A673 (cell line): ENCODE data around the gene RBFOX2. TPM values are rescaled to one million over a fixed set of nuclear protein-coding genes. Genes with fewer than 3 reads are reported as not detected.

Source experiments
- BruUV-seq: library from RNA; stranded (reverse); fragments of 400-500 nt; replicated peaks from 2 replicates; lab custom pipeline; 2021; lab: Mats Ljungman, UMichigan
- CTCF ChIA-PET: fragments of 300-600 bp; sonication (Branson Sonifier 250); formaldehyde crosslinking; loops from one replicate; lab custom pipeline; 2022; ENCODE audit warnings: antibody characterized with exemption; lab: Charles Lee
- POLR2A ChIA-PET: fragments of 300-600 bp; sonication (Branson Sonifier 250); formaldehyde crosslinking; loops from one replicate; lab custom pipeline; 2022; ENCODE audit warnings: antibody characterized with exemption; ENCODE audit not compliant: low non-redundant PET; lab: Charles Lee
- DNase-seq: peaks from one replicate; pipeline ENCODE4 v3.0.0-alpha.2; 2015; ENCODE audit warnings: low spot score
- H3K27ac ChIP-seq: fragments of 200-600 bp; sonication (generic); 2 replicates; pipeline ENCODE4 v1.5.1; 2016; ENCODE audit warnings: mixed run types, low read depth, mild to moderate bottlenecking, mixed read lengths, antibody characterized with exemption, low read length; ENCODE audit not compliant: poor library complexity, severe bottlenecking
- H3K27me3 ChIP-seq: fragments of 200-600 bp; sonication (generic); replicated peaks from 2 replicates; pipeline ENCODE4 v1.6.1; 2017; ENCODE audit warnings: mixed run types, low read depth, mild to moderate bottlenecking, mixed read lengths, antibody characterized with exemption, low read length; ENCODE audit not compliant: insufficient read depth, poor library complexity
- H3K36me3 ChIP-seq: fragments of 200-600 bp; sonication (generic); 2 replicates; pipeline ENCODE4 v1.6.1; 2016; ENCODE audit warnings: mixed run types, mild to moderate bottlenecking, mixed read lengths, antibody characterized with exemption, low read length; ENCODE audit not compliant: insufficient read depth, poor library complexity, severe bottlenecking
- H3K4me1 ChIP-seq: fragments of 200-600 bp; sonication (generic); 2 replicates; pipeline ENCODE4 v1.6.1; 2017; ENCODE audit warnings: mixed run types, mild to moderate bottlenecking, mixed read lengths, antibody characterized with exemption, low read length; ENCODE audit not compliant: insufficient read depth, poor library complexity, severe bottlenecking
- H3K4me3 ChIP-seq: fragments of 200-600 bp; sonication (generic); 2 replicates; pipeline ENCODE4 v1.5.1; 2016; ENCODE audit warnings: low read depth, mixed run types, mild to moderate bottlenecking, mixed read lengths, low read length; ENCODE audit not compliant: poor library complexity, severe bottlenecking
- H3K9me3 ChIP-seq: fragments of 200-600 bp; sonication (generic); 2 replicates; pipeline ENCODE4 v1.6.1; 2016; ENCODE audit warnings: mixed run types, low read depth, mild to moderate bottlenecking, mixed read lengths, antibody characterized with exemption, low read length; ENCODE audit not compliant: poor library complexity, severe bottlenecking
- CTCF ChIP-seq: fragments of 300-800, 200-600 bp; sonication (generic); conservative IDR thresholded peaks from 2 replicates; pipeline ENCODE4 v1.5.1; 2017; ENCODE audit warnings: low read depth, mild to moderate bottlenecking, antibody characterized with exemption, low read length, moderate library complexity, mixed read lengths
- EZH2 ChIP-seq: fragments of 200-600 bp; sonication (generic); IDR thresholded peaks from 2 replicates; pipeline ENCODE4 v1.6.1; 2017; ENCODE audit warnings: borderline replicate concordance, low read depth, mild to moderate bottlenecking, mixed read lengths, antibody characterized with exemption, low read length; ENCODE audit not compliant: poor library complexity, severe bottlenecking
- intact Hi-C: fragments of 100-400 bp; cut with micrococcal nuclease; formaldehyde crosslinking; loops from one replicate; pipeline ENCODE4 v1.10.0; 2022; ENCODE audit not compliant: unreplicated experiment
- total RNA-seq: library from RNA; stranded (reverse); gene quantifications from 2 replicates; pipeline ENCODE4 v1.2.3, GENCODE V29; 2021

The RBFOX2 gene
- total RNA-seq, 1 experiment from 2014 or later, result 142 TPM

GRCh38 chr22:36042240-36042639, 13.6 kb upstream of the RBFOX2 start:
- no peak for DNase-seq
- BruUV-seq, result no TSS peak
- H3K27ac ChIP-seq, result no peak overlapping the region
- POLR2A ChIA-PET, result no interaction called here
- no peaks in the 10 kb centered on the region for H3K4me1 ChIP-seq
- H3K27me3 ChIP-seq, result no peaks in the 10 kb centered on the region
- H3K9me3 ChIP-seq, result no peaks in the 10 kb centered on the region
- CTCF ChIA-PET, result no interaction called here
- no peaks in the 10 kb centered on the region for H3K36me3 ChIP-seq
- intact Hi-C loops, result no loop called here
- TF ChIP-seq EZH2, result no peak
- TF ChIP-seq CTCF, result no peak
- no peak overlapping the region for H3K4me3 ChIP-seq

DNA sequence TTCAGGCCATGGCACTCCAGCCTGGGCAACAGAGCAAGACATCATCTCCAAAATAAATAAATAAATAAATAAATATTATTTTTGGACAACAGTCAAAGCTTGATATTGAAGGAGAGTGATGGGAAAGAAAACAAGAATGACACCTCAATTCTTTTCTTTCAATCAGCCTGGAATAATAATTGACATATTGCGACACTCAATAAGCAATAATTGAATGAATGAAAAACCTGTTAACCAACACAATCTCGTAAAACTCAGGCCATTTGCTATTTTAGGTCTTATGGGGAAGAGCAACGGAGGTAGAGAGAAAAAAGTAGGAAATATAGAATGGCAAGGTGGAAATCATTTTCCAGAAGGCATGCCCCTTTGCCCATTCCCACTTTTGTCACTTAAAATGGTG, 10.5 kb upstream of the RBFOX2 start:
- CTCF ChIA-PET, result no interaction called here

GRCh38 chr22:36037102-36037758, 8.6 kb upstream of the RBFOX2 start:
- no peaks in the 10 kb centered on the region for H3K27me3 ChIP-seq
- CTCF ChIA-PET, result no interaction called here
- TF ChIP-seq EZH2 (no peak), CTCF (no peak)
- H3K9me3 ChIP-seq, result no peaks in the 10 kb centered on the region
- intact Hi-C loops, result no loop called here
- BruUV-seq, result no TSS peak
- DNase-seq, result no peak
- H3K4me3 ChIP-seq, result no peak overlapping the region
- no peaks in the 10 kb centered on the region for H3K36me3 ChIP-seq
- no peak overlapping the region for H3K27ac ChIP-seq
- no peaks in the 10 kb centered on the region for H3K4me1 ChIP-seq
- POLR2A ChIA-PET, result no interaction called here

More for the DNA sequence above, 10.5 kb upstream of the RBFOX2 start:
- Histone ChIP-seq H3K4me3 (no peak overlapping the region), H3K36me3 (no peaks in the 10 kb centered on the region), H3K27ac (no peak overlapping the region), H3K27me3 (no peaks in the 10 kb centered on the region), H3K9me3 (no peaks in the 10 kb centered on the region), H3K4me1 (no peaks in the 10 kb centered on the region)
- no peak for TF ChIP-seq CTCF
- no peak for TF ChIP-seq EZH2
- DNase-seq, result no peak
- POLR2A ChIA-PET, result no interaction called here
- intact Hi-C loops, result no loop called here
- no TSS peak for BruUV-seq
